GM21390 (cell line): ENCODE results near the gene MPC1.
"Not testable (repeated sequence)": the region's sequence is repeated elsewhere in the genome, so short reads cannot be mapped to it uniquely, and the experiment has no call there.

ENCODE experiments used
- ATAC-seq: cut with Tn5 transposase; IDR thresholded peaks from one replicate; pipeline ENCODE4 v1.9.1; 2021; ENCODE audit not compliant: unreplicated experiment

Gene MPC1

DNA sequence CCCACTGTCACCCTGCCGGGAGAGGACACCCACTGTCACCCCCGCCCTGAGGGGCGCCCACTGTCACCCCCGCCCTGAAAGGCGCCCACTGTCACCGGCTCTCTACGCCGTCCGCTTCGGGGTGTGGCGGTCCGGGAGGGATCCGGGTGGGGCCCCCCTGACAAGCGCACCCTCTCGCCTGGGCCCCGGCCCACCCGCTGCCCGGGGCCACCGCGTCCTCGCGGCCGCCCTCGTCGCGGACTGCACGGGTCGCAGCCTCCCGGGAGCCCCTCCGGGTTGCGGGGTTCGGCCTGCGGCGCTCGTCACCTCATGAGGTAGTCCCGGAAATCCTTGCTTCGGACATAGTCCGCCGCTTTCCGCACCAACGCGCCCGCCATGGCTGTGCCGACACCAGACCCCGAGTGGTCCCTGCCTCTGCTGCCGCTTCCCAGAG lies 224 bp downstream of the MPC1 start:
- no peak for ATAC-seq

DNA sequence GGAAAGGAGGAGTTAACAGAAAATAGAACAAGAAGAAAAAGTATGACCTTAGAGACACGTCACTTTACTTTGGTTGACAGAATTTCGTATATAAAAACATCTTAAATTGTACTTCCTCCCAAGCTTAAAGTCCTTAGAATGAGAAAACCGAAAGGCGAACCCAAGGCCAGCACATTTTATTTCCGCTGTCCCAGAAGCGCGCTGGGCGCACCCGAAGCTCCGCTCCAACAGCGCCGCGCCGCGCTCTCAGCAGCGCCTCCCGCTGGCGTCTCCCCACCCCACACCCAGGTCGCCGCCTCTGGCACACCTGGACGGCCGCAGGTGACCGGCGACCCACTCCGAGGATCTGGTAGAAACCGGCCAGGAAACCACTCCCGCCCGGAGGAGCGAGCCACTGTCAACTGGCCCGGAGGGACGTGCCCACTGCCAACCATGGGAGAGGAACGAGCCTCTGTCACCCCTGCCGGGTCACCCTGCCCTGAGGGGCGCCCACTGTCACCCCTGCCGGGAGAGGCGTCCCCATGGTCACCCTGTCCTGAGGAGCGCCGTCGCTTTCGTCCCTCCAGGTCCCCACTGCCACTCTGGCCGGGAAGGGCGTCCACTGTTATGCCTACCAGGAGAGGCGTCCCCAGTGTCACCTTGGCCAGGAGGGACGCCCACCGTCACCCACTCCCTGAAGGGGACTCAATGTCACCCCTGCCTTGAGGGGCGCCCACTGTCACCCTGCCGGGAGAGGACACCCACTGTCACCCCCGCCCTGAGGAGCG lies 824 bp downstream of the MPC1 start:
- ATAC-seq, result peak; percentile 50

DNA sequence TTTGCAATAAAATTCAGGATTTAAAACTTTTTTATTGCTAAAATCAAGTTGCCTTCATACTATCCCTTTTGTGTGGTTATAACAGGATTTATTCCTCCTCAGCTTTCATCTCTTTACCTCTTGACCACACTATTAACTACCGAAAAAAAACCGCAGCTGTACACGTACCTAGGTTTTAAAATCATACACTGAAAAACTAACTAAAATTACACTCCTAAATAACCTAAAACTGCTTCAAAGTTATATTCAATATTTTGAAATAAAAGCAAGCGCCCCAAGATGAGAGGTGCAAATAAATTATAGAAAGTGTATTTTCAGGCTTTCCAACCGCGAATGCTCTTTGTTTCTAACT lies 1.4 kb downstream of the MPC1 start:
- no peak for ATAC-seq

DNA sequence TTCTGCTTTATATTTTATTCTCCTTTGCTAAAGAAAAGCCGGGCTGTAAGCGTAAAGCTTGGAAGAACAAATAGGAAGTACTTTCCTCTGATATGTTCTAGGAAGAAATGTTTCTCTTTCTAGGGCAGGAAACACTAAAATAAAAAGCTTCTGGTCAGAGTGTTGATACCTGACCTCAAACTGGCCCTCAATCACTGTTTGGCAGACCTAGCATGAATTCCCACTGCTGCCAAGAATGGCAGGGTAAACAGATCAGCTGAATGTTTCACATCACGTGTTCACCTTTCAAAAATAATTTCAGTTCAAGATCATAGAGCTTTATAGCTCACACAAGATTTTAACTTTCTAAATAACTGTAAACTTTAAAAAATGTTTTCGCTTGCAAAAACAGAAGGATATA lies 2.9 kb downstream of the MPC1 start:
- no peak for ATAC-seq

DNA sequence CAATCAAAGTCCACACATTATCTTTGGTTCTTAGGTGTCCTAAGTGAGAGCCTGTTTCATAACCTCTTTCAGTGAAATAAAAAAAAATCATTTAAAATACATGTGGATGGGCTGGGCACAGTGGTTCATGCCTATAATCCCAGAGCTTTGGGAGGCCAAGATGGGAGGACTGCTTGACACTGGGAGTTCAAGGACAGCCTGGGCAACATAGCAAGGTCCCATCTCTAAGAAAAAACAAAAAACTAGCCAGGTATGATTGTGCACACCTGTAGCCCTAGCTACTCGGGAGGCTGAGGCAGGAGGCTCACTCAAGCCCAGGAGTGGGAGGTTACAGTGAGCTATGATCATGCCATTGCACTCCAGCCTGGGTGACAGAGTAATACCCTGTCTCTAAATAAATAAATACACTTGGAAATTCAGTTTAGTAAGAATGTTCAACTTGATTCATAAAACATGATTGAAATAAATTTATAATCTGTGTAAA lies 3.6 kb downstream of the MPC1 start:
- no peak for ATAC-seq

DNA sequence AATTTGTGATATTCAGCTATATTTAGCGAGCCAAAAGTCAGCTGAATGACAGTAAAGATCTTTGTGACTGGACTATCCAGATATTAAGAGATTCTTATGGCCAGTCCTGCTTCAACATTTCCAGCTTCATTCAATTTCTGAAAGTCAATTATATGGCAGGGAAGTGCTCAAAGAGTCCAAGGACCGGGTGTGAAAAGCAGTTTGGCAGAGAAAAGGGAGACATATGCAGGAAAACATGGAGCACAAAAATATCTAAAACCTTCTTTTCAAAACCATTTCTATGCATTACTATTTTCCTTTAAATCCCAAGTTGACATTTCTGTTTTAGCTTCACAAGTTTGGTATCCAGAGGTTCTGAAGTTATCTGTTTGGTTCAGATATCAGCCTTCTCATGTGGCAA lies 5.0 kb downstream of the MPC1 start:
- no peak for ATAC-seq

DNA sequence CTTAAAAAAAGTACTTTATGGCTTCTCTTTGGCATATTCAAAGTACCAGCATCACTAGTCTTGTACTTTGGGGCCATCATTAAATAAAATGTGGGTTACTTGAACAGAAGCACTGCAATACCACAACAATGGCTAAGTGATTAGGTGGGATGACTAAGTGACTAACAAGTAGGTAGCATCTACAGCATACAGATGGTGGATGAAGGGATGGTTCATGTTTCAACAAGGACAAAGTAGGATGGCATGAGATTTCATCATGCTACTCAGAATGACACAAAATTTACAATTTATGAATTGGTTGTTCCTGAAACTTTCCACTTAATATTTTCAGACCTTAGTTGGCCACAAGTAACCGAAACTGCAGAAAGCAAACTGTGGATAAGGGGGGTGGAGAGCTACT lies 7.7 kb downstream of the MPC1 start:
- no peak for ATAC-seq

DNA sequence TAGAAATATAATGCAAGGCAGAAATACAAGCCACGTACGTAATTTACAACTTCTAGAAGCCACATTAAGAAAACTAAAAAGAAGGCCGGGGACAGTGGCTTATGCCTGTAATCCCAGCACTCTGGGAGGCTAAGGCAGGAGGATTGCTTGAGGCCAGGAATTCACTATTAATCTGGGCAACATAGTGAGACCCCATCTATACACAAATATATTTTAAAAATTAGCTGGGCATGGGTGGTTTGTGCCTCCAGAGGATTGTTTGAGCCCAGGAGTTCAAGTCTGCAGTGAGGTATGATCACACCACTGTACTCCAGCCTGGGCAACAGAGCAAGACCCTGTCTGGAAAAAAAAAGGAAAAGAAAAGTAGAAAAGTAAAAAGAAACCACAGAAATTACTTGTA lies 12.3 kb downstream of the MPC1 start:
- no peak for ATAC-seq

DNA sequence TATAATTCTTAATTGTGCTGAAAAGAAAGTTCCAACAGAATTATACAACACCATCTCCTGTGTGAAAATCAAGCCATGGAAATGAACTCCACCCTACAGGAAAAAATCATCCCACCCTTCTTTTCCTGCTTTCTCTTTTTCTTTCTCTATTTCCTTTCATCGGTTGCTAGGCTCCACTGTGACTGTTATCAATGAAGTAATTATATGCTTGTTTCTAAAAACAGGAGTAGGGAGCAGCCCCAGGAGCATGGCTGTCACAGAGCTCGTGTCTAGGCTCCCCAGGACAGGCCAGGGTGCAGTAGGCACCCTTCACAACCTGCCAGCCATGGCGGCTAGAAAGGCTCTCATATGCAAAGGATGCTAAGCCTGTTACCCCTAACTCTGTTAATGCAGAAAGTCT lies 13.0 kb downstream of the MPC1 start:
- no peak for ATAC-seq

DNA sequence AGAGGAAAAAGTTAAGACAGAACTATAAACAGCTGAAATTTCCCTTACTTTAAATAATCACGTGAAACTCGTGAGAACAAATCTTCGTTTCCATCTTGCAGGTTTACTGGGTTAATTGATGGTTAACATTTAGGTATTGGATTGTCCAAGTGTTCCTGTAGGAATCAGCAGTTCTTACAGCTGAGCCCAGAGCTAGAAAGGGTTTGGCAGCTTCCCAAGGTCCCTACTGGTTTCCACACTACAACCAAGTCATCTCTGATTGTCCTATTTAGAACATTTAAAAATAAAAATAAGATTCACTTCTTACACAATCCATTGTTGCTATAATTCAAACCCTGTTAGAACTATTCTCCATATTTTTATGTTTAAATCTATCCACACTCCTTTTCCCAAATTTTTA lies 15.8 kb downstream of the MPC1 start:
- no peak for ATAC-seq

DNA sequence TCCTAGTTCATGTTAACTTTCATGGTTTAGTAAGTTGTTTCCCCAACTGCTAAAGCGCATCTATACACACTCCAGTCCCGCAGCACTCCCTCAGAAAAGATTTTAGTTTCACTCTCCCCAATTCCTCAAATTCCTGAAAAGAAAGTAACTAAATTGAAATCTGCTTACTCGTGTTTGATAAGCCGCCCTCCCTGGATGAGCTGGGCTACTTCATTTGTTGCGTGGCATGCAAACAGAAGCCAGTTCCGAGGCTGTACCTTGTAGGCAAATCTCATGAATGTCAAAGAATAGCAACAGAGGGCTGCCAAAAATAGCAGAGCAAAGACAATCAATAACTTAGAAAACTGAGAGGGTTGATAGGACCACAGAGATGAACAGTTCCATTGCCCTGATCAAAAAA lies 16.9 kb downstream of the MPC1 start:
- ATAC-seq, result no peak

DNA sequence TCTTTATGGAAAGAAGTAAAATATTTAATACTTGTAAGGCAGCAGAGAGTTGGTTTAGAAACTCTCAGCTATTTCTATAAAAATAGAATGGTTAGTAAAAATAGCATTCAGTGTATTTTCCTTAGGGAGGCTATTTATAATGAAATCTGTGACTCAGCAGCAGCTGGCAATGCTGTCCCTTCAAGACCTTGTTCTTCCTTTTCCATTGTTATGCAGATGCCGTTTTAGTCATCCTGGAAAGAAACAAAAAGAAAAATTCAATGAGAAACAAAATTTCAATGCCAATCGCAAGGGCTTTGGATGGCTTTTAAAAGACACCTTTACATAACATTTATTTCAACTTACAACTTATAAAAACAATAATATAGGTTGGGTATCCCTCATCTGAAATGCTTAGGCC lies 17.5 kb downstream of the MPC1 start:
- no peak for ATAC-seq

DNA sequence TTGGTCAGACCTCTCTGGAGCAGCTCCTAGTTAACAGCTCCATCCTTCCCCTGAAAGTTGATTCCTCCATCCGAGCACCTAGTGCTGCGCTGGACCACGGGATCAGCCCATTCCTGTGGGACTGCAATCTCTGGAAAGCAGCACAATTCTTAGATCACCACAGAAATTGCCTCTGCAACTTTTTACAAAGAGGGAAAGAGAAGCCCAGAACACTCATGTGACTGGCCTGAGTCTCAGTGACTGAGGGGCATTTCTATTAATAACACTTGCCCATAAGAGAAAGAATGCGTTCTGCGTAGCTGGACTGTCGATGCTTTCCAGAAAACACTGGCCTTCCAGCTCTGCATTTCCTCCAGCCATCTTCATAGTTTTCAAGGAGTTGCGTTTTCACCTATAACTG lies 18.3 kb downstream of the MPC1 start:
- no peak for ATAC-seq

DNA sequence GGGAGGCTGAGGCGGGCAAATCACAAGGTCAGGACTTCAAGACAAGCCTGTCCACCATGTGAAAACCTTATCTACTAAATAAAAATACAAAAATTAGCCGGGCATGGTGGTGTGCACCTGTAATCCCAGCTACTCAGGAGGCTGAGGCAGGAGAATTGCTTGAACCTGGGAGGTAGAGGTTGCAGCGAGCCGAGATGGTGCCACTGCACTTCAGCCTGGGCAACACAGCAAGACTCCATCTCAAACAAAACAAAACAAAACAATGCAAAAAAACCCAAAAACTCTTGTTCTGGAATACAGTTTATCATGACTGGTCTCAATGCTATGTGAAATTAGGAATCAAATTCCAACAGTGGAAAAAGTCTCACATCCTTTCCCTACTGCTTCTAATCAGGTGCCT lies 20.3 kb downstream of the MPC1 start:
- ATAC-seq, result not testable (repeated sequence)

DNA sequence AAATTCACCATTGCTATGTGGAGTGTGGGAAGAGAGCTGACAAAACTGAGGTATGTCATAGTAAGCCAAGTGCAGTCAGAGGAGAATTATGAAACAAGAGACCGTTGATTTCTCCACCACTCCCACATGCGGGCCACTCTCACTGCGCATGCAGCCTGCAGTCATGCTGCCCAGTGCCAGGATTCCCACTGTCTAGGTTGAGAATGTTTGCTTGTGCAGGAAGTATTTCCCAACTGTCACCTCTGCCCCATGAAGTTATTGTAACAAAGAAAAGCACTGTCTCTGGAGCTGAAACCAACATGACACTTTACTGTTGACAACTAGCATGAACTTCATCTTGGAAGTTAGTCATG lies 21.7 kb downstream of the MPC1 start:
- ATAC-seq, result no peak

DNA sequence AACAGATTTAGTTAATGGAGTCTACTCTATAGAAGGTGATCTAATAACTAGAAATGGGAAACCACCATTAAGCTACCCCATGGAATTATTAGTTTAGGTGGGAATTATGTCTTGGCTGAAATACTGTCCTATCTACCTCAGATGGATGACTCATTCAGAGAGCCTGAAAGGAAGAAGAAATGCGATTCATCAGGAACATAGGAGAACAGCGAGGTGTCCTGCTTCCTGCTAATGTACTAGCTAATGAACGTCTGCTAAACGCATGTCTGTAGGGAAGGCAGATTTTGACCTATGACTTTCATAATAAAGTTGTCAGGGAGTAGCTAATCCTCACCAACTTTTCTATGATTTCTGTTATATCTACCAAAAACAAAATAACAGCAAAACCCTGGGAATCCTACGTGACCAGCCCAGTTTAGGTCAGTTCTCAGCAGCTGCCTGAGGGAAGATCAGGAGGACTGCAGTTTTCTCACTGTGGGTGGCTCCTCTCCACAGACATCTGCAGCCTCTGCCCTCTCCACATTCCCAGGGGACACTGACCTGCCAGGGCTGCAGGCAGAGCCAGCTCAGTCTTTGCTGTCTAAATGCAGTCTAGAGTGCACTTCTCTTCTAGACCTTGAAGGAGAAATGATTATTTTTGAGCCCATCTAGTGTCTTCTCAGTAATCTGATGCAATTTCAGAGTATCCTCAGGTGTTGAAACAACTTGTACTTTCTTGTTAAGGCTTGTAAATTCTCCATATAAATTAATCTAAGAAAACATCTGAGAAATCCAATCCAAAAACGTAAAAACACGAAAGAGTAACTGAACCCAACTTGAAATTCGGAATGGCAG lies 22.3 kb downstream of the MPC1 start:
- ATAC-seq, result no peak

DNA sequence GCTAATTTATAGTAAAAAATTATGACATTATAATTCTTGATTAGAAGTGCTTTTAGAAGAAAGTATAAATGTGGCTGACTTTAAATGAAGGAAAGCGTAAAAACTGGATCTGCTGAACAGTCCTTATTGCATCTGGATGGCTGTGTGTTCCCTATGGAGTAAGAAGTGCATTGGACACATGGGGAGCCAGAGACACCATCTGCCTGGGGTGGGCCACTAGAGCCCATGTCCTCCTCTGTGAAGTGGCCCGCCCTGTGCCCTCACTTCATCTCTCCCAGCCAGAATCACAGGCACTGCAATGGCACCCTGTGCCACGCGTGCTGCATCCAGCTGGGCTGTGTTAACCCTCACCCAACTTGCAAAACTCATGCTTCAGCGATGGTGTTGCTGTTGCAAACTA lies 27.2 kb downstream of the MPC1 start:
- ATAC-seq, result no peak

DNA sequence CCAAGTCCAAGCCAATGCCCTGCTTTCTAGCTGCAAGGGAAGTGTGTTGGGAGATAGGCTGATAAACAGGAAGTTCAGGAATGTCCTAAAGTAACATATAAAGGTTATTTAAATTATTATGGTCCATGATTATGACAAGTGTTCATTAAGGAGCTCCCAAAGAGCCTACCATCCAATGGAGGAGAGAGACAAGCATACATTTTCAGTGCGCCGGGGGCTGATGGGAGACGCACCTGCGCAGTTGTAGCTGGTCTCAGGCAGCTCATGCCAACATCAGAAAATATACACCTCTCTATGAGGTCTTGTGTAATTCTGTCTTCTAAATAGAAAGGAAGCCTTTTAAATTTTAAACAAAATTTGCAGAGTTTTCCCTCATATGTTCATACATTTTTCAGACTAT lies 27.8 kb downstream of the MPC1 start:
- ATAC-seq, result no peak

DNA sequence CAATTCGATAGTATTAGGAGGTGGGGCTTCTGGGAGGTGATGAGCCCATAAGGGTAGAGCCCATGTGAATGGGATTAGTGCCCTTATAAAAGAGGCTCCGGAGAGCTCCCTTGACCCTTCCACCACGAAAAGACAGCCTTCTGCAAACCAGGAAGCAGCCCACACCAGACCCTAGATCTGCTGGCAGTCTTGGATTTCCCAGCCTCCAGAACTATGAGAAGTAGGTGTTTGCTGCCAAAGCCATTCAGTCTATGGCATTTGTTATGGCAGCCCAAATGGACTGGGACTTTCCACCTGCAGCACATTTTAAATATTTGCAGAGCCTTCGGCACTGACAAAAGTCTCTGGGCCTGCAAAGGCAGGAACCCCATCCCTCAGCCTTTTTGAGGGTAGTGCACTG lies 28.6 kb downstream of the MPC1 start:
- ATAC-seq, result no peak

DNA sequence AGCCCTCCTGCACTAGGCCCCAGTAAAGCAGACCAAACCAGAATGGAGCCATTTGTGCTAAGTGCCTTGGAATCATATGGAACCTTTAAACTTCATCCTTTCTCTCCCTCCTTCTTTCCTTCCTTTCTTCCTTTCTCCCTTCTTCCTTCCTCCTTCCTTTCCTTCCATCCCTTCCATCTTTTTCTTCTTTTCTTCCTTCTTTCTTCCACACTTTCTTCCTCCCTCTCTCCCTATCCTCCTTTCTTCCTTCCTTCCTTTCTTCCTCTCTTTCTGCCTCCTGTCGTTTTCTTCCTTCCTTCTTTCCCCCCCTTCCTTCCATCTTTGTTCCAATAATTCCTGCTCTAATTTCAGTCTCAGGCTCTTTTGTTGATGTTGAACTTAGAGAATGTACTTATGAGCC lies 29.2 kb downstream of the MPC1 start:
- ATAC-seq, result no peak

DNA sequence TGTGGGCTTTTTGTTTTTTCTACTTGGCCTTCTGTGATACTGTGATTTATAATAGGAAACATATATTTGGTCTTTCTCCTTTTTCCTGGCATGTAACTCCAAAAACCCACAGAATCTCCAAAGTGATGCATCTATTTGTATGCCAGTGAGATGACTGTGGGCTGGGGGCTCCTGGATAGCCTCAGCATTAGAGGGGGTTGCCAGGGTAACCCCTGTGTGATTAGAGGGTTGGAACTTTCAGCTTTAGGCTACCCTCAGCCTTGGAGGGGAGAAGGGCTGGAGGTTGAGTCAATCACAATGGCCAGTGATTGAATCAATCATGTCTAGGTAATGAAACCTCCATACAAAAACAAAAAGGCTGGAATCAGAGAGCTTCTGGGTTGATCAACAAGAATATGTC lies 29.8 kb downstream of the MPC1 start:
- no peak for ATAC-seq

DNA sequence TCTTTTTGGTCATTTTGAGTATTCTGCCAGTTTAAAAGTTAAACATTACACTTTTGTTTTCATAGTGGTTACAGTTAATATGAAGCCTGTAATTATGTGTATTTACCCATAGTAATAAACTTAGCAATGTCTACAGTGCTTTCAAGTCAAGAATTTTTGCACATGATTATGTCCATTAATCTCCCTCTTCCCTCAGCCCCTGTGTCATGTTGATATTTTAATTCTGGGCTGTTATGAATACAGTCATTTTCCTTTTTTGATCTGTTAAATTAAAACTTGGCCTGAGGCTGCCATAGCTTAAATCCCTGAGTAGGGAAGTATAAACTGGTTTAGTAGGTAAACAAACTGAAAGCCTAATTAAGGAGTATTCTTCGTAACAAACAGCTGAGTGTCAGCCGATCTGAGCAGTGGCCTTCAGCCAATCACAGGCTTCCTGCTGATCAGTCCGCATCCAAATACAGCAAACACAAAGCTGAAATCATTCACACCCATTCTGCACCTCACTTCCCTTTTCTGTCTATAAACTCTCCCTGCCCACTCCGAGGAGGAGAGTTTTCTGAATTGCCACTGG lies 30.9 kb downstream of the MPC1 start:
- ATAC-seq, result peak; percentile 99
